AG09319 (cell line): ENCODE measurements around the gene TOP3A.
"Not testable (repeated sequence)": the region's sequence is repeated elsewhere in the genome, so short reads cannot be mapped to it uniquely, and the experiment has no call there.

Source experiments
- DNase-seq: peaks from one replicate; pipeline ENCODE4 v3.0.0-alpha.2; 2010; ENCODE audit warnings: low read depth; ENCODE audit errors: extremely low read depth
- CTCF ChIP-seq: IDR thresholded peaks from 2 replicates; pipeline ENCODE4 v1.5.1; 2011; ENCODE audit warnings: low read depth, mild to moderate bottlenecking, inconsistent platforms, low read length, moderate library complexity

Gene TOP3A

GRCh38 chr17:18315562-18315922 is 748 bp upstream of the TOP3A start:
- TF ChIP-seq CTCF = no peak
- DNase-seq = no peak

- DNase-seq = no peak
- TF ChIP-seq CTCF = no peak
These were observed 599 bp downstream of the TOP3A start for GRCh38 chr17:18314059-18314730.

GRCh38 chr17:18309202-18309601 is 5.6 kb downstream of the TOP3A start:
- TF ChIP-seq CTCF = no peak
- no peak for DNase-seq

- DNase-seq = not testable (repeated sequence)
These were observed 11.6 kb downstream of the TOP3A start for GRCh38 chr17:18303206-18303605.

GRCh38 chr17:18300725-18301480 is 13.9 kb downstream of the TOP3A start:
- no peak for DNase-seq
- TF ChIP-seq CTCF = no peak

- not testable (repeated sequence) for DNase-seq
These were observed 16.7 kb downstream of the TOP3A start for GRCh38 chr17:18298061-18298460.

GRCh38 chr17:18291718-18292540 is 22.9 kb downstream of the TOP3A start:
- DNase-seq = no peak
- TF ChIP-seq CTCF = no peak

- no peak for TF ChIP-seq CTCF
These were observed 29.5 kb downstream of the TOP3A start for GRCh38 chr17:18285296-18285695.

More at GRCh38 chr17:18285296-18285695, 29.5 kb downstream of the TOP3A start:
- no peak for DNase-seq
